NAMALWA (cell line): Measurements from ENCODE around the gene ZGRF1.
"Not testable (repeated sequence)": the region's sequence is repeated elsewhere in the genome, so short reads cannot be mapped to it uniquely, and the experiment has no call there.

Source experiments
- DNase-seq: peaks from one replicate; pipeline ENCODE4 v3.0.0-alpha.2; 2015; ENCODE audit warnings: low spot score

Gene ZGRF1

DNA sequence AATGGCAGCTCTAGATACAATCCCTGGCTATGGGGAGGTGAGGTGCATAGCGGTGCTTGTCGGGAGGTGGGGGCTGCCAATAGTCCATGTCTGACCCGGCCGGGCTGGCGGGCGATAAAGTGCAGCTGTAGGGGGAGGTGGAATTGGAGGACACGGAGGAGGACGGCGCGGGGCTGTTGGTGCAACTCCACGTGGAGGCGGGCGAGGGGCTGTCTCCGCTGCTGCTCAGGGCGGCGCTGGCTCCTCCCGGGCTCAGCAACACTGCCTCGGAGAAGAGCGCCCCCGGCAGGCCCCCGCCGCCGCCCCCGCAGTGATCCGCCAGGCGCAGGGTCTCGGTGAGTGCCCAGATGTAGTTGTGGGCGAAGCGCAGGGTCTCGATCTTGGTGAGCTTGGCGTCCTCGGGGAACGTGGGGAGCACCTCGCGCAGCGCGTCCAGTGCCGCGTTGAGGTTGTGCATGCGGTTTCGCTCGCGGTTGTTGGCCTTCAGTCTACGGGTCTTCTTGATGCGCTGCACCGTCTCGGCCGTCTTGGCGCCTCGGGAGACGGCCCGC, 122.0 kb downstream of the ZGRF1 start:
- no peak for DNase-seq

DNA sequence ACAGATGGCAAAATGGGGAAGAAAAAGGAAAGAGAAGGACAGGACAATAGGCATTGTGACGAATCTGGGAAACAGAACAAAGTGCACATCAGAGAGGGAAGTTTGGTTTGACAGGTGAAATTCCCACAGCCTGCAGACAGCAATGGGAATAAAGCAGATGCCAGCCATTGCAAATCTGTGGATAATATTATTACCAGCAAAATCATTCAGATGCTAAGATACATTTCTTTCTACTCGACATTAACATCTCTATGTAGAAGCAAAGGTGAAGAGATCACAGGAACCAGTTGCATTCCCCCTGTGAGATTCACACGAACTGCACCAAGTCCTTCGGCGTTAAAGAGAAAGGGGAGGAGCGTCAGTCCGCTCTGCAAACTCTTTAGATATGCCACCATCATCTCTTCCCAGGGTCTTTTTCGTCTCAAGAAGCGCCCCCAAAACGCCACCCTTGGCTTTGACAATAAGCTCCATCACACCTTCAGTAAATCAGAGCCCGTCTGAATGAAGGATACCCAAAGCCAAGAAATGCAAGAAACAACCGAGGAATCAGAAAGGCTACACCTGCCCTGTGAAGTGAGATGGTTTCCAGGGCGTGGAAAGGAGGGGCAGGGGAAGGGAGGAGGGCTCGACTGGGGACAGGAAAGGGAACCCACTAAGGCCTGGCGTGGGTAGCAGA, 122.6 kb downstream of the ZGRF1 start:
- no peak for DNase-seq

DNA sequence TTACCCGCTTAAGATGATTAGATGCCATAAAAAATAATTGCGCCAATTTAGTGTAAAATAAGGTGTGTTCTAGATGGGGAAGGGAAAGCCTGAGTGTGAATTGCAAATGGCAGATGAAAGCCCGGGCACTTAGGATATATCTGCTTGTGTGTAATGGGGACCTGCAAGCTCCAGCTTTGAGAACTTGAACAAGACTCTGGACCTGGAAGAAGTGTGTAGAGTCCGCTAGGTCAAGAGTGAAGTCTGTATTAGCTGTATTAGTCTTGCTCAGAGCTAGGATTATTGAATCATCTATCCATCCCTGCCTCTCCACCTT, 124.9 kb downstream of the ZGRF1 start:
- DNase-seq: no peak

- DNase-seq: no peak
Measured at GRCh38 chr4:112511093-112511802, 125.5 kb downstream of the ZGRF1 start.

- DNase-seq: no peak
Measured at GRCh38 chr4:112510291-112511092, 126.2 kb downstream of the ZGRF1 start.

- no peak for DNase-seq
Measured at GRCh38 chr4:112509243-112510141, 127.2 kb downstream of the ZGRF1 start.

DNA sequence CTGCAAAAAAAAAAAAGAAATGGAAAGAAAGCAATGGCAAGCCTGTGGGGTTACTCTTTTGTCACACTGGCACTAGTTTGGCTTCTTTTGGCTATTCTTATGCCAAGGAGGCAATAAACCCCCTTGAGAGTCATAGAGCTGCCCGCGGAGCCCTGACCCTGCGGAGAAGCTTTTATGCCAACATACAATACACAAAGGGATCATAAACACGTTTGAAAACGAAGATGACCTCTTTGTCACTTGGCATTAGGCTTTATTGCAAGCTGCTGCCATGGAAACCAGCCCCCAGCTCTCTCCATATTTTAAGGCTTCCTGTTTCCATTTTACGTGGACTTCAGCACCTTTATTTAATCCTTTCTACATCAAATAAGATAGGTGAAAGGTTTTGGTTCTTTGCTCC, 128.4 kb downstream of the ZGRF1 start:
- no peak for DNase-seq

GRCh38 chr4:112504807-112505206, 131.9 kb downstream of the ZGRF1 start:
- no peak for DNase-seq

GRCh38 chr4:112502871-112503270, 133.8 kb downstream of the ZGRF1 start:
- no peak for DNase-seq

DNA sequence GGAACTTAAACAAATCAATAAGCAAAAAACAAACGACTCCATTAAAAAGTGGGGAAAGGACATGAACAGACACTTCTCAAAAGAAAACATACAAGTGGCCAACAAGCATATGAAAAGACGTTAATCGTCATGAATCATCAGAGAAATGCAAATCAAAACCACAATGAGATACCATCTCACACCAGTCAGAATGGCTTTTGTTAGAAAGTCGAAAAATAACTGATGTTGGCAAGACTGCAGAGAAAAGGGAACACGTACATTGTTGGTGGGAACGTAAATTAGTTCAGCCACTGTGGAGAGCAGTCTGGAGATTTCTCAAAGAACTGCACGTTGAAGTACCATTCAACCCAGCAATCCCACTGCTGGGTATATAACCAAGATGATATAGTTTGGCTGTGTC, 144.4 kb downstream of the ZGRF1 start:
- DNase-seq: no peak

GRCh38 chr4:112490808-112491207, 145.9 kb downstream of the ZGRF1 start:
- not testable (repeated sequence) for DNase-seq
